HCT116 (cell line): Measurements from ENCODE around the gene OR4D9. TPM values are rescaled to one million over a fixed set of nuclear protein-coding genes. Genes with fewer than 3 reads are reported as not detected.

Experiments used
- ATAC-seq: fragments of 200-7000 bp; cut with Tn5 transposase; 2 replicates; pipeline ENCODE4 v1.9.1; 2020; ENCODE audit warnings: mild to moderate bottlenecking, moderate library complexity
- Bru-seq: library from RNA; stranded (reverse); fragments of 400-500 nt; gene quantifications from one replicate; lab custom pipeline; 2021; lab: Mats Ljungman, UMichigan
- BruChase-seq, 2 experiments: library from RNA; stranded (reverse); fragments of 400-500 nt; gene quantifications; one replicate each; lab custom pipeline; 2021; lab: Mats Ljungman, UMichigan
- BruUV-seq: library from RNA; stranded (reverse); fragments of 400-500 nt; replicated peaks from 2 replicates; lab custom pipeline; 2021; lab: Mats Ljungman, UMichigan
- CTCF ChIA-PET: fragments of 300-600 bp; sonication (Branson Sonifier 250); formaldehyde crosslinking; loops from one replicate; lab custom pipeline; 2021; ENCODE audit warnings: antibody characterized with exemption; lab: Charles Lee
- POLR2A ChIA-PET: fragments of 300-600, 350-600 bp; sonication (Branson Sonifier 250); formaldehyde crosslinking; loops from one replicate; lab custom pipeline; 2021; ENCODE audit warnings: antibody characterized with exemption; lab: Charles Lee
- RAD21 ChIA-PET, 2 experiments: fragments of 300-600 bp; sonication (Branson Sonifier 250); formaldehyde crosslinking; loops; one replicate each; lab custom pipeline; 2023; ENCODE audit warnings: low total read pairs in 2 of 2; ENCODE audit not compliant: uncharacterized antibody in 2 of 2, unreplicated experiment in 2 of 2, low non-redundant PET in 1 of 2; lab: Charles Lee
- DNase-seq: peaks from one replicate; pipeline ENCODE4 v3.0.0-alpha.2; 2010; ENCODE audit warnings: low read depth, low spot score
- H2AFZ ChIP-seq: fragments of 200-600 bp; shearing (Covaris generic), sonication (generic); 2 replicates; pipeline ENCODE4 v1.6.1; 2017; ENCODE audit warnings: low read depth, mixed run types, mixed read lengths, antibody characterized with exemption, low read length; ENCODE audit not compliant: poor library complexity, severe bottlenecking
- H3K27ac ChIP-seq: 2 replicates; pipeline ENCODE4 v1.5.1; 2012; ENCODE audit warnings: low read depth, low read length
- H3K27me3 ChIP-seq: fragments of 200-600 bp; sonication (generic); 2 replicates; pipeline ENCODE4 v1.6.1; 2016; ENCODE audit warnings: mixed run types, low read length, mixed read lengths; ENCODE audit not compliant: insufficient read depth
- H3K36me3 ChIP-seq, 2 experiments: fragments of 200-500 bp in 1 of 2; fragments of 200-600 bp in 1 of 2; sonication (Bioruptor generic) in 1 of 2; sonication (generic) in 1 of 2; 2 replicates each; pipeline versions ENCODE4 v1.5.1 to v1.6.1; 2014 to 2016; ENCODE audit warnings: low read length in 2 of 2, inconsistent platforms in 1 of 2, mixed read lengths in 1 of 2, mixed run types in 1 of 2; ENCODE audit not compliant: insufficient read depth in 2 of 2, control insufficient read depth in 1 of 2
- H3K4me1 ChIP-seq, 2 experiments: fragments of 200-600 bp in 1 of 2; sonication (generic) in 1 of 2; 2 replicates each; pipeline versions ENCODE4 v1.5.1 to v1.6.1; 2012 to 2017; ENCODE audit warnings: low read length in 2 of 2, inconsistent platforms in 1 of 2, mild to moderate bottlenecking in 1 of 2, mixed read lengths in 1 of 2, mixed run types in 1 of 2, moderate library complexity in 1 of 2; ENCODE audit not compliant: insufficient read depth in 2 of 2, control insufficient read depth in 1 of 2
- H3K4me2 ChIP-seq: fragments of 200-600 bp; sonication (generic); 2 replicates; pipeline ENCODE4 v1.6.1; 2017; ENCODE audit warnings: mixed run types, low read length, mixed read lengths
- H3K4me3 ChIP-seq, 2 experiments: fragments of 200-600 bp in 1 of 2; sonication (generic) in 1 of 2; replicated peaks in 1 of 2; 2 replicates each; pipeline ENCODE4 v1.5.1; 2011 to 2016; ENCODE audit warnings: low read length in 2 of 2, control low read depth in 1 of 2, low read depth in 1 of 2, mild to moderate bottlenecking in 1 of 2, mixed read lengths in 1 of 2, mixed run types in 1 of 2
- H3K79me2 ChIP-seq: fragments of 200-600 bp; sonication (generic); 2 replicates; pipeline ENCODE4 v1.6.1; 2017; ENCODE audit warnings: mild to moderate bottlenecking, mixed run types, low read length, moderate library complexity, mixed read lengths; ENCODE audit not compliant: insufficient read depth
- H3K9ac ChIP-seq: fragments of 200-600 bp; sonication (generic); 2 replicates; pipeline ENCODE4 v1.6.1; 2016; ENCODE audit warnings: low read length, mixed read lengths
- H3K9me2 ChIP-seq: fragments of 200-600 bp; sonication (generic), shearing (Covaris generic); 2 replicates; pipeline ENCODE4 v1.6.1; 2017; ENCODE audit warnings: mixed run types, mild to moderate bottlenecking, moderate library complexity; ENCODE audit not compliant: insufficient read depth
- H3K9me3 ChIP-seq, 2 experiments: fragments of 200-500 bp in 1 of 2; fragments of 200-600 bp in 1 of 2; sonication (Bioruptor generic) in 1 of 2; sonication (generic) in 1 of 2; 2 replicates each; pipeline ENCODE4 v1.6.1; 2014 to 2017; ENCODE audit warnings: low read length in 2 of 2, mixed read lengths in 2 of 2, inconsistent platforms in 1 of 2, low read depth in 1 of 2, mild to moderate bottlenecking in 1 of 2, mixed run types in 1 of 2, moderate library complexity in 1 of 2; ENCODE audit not compliant: control insufficient read depth in 1 of 2, insufficient read depth in 1 of 2
- H4K20me1 ChIP-seq: fragments of 200-600 bp; sonication (generic), shearing (Covaris generic); 2 replicates; pipeline ENCODE4 v1.6.1; 2017; ENCODE audit warnings: mixed run types, mild to moderate bottlenecking, moderate library complexity; ENCODE audit not compliant: insufficient read depth
- EZH2 ChIP-seq: fragments of 200-600 bp; sonication (generic); IDR thresholded peaks from 2 replicates; pipeline ENCODE4 v1.6.1; 2017; ENCODE audit warnings: antibody characterized with exemption, mixed run types
- intact Hi-C: fragments of 100-400 bp; cut with micrococcal nuclease; formaldehyde crosslinking; loops from 2 replicates; pipeline ENCODE4 v1.10.0; 2022
- long read RNA-seq: library from polyadenylated mRNA; unstranded; transcript quantifications from one replicate; pipeline ENCODE4 v2.0.0, GENCODE V29; 2021; ENCODE audit not compliant: unreplicated experiment
- polyA plus RNA-seq: library from polyadenylated mRNA; unstranded; fragments of >200 nt; gene quantifications from 2 replicates; pipeline ENCODE4 v1.2.1, GENCODE V29; 2012; ENCODE audit warnings: missing spikeins
- total RNA-seq: library from RNA; stranded (reverse); gene quantifications from one replicate; pipeline ENCODE4 v1.2.1, GENCODE V29; 2021; ENCODE audit not compliant: unreplicated experiment
- TF ChIP-seq, protein P1 (sequence below): IDR thresholded peaks from 2 replicates; pipeline ENCODE4 v1.6.1; 2012
- TF ChIP-seq, protein P2 (sequence below), 3 experiments: fragments of 200-600 bp in 1 of 3; sonication (generic) in 1 of 3; IDR thresholded peaks in 2 of 3; conservative IDR thresholded peaks in 1 of 3; 2 replicates each; pipeline ENCODE4 v1.5.1; 2012 to 2017; ENCODE audit warnings: low read depth in 2 of 3, low read length in 2 of 3, antibody characterized with exemption in 1 of 3, borderline replicate concordance in 1 of 3, control low read depth in 1 of 3, mild to moderate bottlenecking in 1 of 3, mixed read lengths in 1 of 3, mixed run types in 1 of 3, moderate library complexity in 1 of 3; ENCODE audit not compliant: insufficient read depth in 1 of 3

The OR4D9 gene
- not detected for total RNA-seq
- polyA plus RNA-seq = not detected in 2 replicates
- not detected for Bru-seq, nascent RNA
- BruChase-seq, experiment 1, labeled RNA remaining after a 6-hour chase = not detected
- not detected for BruChase-seq, experiment 2, labeled RNA remaining after a 2-hour chase
- long read RNA-seq = 0 reads

DNA sequence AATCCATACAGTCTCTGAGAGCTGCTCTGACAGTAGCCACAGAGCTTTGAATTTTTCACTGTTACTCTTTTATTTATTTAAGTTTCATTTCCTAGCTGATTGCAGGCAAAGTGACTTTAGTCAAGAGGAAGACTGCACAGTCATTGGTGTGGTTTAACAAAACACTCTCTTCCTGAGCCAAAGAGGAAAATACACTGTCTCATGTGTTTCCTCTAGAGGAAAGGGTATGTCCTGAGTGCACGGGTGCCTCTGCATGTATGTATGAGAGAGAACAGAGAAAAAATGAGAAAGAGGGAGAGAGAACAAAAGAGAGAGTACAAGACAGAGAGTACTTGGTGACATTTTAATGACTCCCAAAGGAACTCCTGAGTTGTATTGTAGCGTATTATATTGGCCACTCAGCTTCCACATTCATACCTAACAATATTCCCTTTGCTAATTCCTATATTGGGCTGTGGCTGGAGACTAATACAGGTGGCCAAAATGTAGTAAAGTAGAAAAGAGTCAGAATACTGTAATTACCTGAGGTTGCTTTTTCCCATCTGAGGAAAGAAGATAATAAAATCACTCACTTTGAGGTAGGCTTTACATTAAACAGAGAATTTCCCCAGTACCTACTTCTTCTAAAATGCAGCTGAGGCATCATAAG, at the start of gene OR4D9:
Gene OR4D9 (plus strand): TSS at position 599 of the 649 bp plus-strand sequence. CDS start 3,374 bp downstream, outside the sequence.
- POLR2A ChIA-PET = no interaction called here
- Histone ChIP-seq H3K9me3 (no peaks in the 10 kb centered on the region), H3K9me2 (no peaks in the 10 kb centered on the region), H3K27me3 (no peaks in the 10 kb centered on the region), H3K4me1 (no peaks in the 10 kb centered on the region), H3K4me2 (no peak within 1 kb of the TSS), H2AFZ (peak within 1 kb of the TSS; percentile 9), H4K20me1 (no peaks in the 10 kb centered on the region), H3K4me3 (no peak within 1 kb of the TSS), H3K36me3 (no peaks in the 10 kb centered on the region), H3K79me2 (no peaks in the 10 kb centered on the region), H3K27ac (no peak within 1 kb of the TSS), H3K9ac (no peak within 1 kb of the TSS)
- no TSS peak for BruUV-seq
- intact Hi-C loops = no loop called here
- CTCF ChIA-PET = no interaction called here
- RAD21 ChIA-PET = no interaction called here
- ATAC-seq = no peak
- no peak for DNase-seq
- TF ChIP-seq, protein P1, sequence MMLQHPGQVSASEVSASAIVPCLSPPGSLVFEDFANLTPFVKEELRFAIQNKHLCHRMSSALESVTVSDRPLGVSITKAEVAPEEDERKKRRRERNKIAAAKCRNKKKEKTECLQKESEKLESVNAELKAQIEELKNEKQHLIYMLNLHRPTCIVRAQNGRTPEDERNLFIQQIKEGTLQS = no peak
- TF ChIP-seq, protein P2, sequence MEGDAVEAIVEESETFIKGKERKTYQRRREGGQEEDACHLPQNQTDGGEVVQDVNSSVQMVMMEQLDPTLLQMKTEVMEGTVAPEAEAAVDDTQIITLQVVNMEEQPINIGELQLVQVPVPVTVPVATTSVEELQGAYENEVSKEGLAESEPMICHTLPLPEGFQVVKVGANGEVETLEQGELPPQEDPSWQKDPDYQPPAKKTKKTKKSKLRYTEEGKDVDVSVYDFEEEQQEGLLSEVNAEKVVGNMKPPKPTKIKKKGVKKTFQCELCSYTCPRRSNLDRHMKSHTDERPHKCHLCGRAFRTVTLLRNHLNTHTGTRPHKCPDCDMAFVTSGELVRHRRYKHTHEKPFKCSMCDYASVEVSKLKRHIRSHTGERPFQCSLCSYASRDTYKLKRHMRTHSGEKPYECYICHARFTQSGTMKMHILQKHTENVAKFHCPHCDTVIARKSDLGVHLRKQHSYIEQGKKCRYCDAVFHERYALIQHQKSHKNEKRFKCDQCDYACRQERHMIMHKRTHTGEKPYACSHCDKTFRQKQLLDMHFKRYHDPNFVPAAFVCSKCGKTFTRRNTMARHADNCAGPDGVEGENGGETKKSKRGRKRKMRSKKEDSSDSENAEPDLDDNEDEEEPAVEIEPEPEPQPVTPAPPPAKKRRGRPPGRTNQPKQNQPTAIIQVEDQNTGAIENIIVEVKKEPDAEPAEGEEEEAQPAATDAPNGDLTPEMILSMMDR (IDR thresholded peaks at IDR 0.05 in 2 of 3, conservative IDR thresholded peaks at IDR 0.05 in 1 of 3; ENCODE audit: borderline replicate concordance in 1 of 3, insufficient read depth in 1 of 3, low read depth in 2 of 3, low read length in 2 of 3) = no peak

DNA sequence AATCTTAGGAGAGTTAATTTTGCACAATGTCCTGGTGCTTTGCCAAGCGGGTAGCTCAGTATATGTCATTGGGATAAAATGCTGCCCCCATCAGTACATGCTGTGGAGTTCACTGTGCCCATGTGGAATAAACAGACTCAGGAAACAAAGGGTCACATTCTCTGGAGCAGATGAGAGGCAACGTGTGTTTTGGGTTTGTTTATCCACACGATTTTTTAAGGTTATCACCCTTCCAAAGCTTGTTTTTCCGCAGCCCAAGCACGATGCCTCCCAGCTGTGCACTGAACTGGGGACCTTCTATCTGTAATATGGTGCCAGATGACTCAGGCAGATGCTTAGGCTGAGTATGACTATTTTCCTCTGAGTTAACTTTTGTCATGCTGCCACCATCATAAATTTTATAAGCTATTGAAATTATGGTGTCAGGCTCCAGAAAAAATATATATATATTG, 48.1 kb upstream of the OR4D9 start:
- no peaks in the 10 kb centered on the region for H3K4me1 ChIP-seq
- no peaks in the 10 kb centered on the region for H3K9me2 ChIP-seq
- ChIA-PET CTCF (interaction anchor here (0.9 kb wide), 1 partner anchor 74 kb away, joined by 3 read pairs; no protein-coding TSS in a partner anchor), RAD21 (no interaction called here), POLR2A (interaction anchor here (1.0 kb wide), 1 partner anchor 9 kb away, joined by 3 read pairs; no protein-coding TSS in a partner anchor)
- no peak overlapping the region for H2AFZ ChIP-seq
- peak; percentile 72 for ATAC-seq
- H3K4me2 ChIP-seq = no peak overlapping the region
- DNase-seq = no peak
- no peak overlapping the region for H3K4me3 ChIP-seq
- H3K27me3 ChIP-seq = no peaks in the 10 kb centered on the region
- H3K9me3 ChIP-seq = no peaks in the 10 kb centered on the region
- intact Hi-C loops = no loop called here
- H3K27ac ChIP-seq = no peak overlapping the region
- no peak overlapping the region for H3K9ac ChIP-seq
- no peaks in the 10 kb centered on the region for H3K36me3 ChIP-seq
- no peak for TF ChIP-seq EZH2
- TF ChIP-seq, protein P2 (IDR thresholded peaks at IDR 0.05 in 2 of 3, conservative IDR thresholded peaks at IDR 0.05 in 1 of 3; ENCODE audit: borderline replicate concordance in 1 of 3, insufficient read depth in 1 of 3, low read depth in 2 of 3, low read length in 2 of 3) = peak in 1 of 3 experiments; percentile 5; a peak in 2 of 6 replicates
- H4K20me1 ChIP-seq = no peaks in the 10 kb centered on the region
- no peaks in the 10 kb centered on the region for H3K79me2 ChIP-seq
- no TSS peak for BruUV-seq
